Endothelial cell of coronary artery (primary cell): ENCODE results near the gene TMEM161A. TPM values are rescaled to one million over a fixed set of nuclear protein-coding genes. Genes with fewer than 3 reads are reported as not detected.

ENCODE experiments used
- total RNA-seq: library from RNA; depleted of rRNA; stranded (reverse); fragments of >200 nt; gene quantifications from 2 replicates; pipeline ENCODE4 v1.2.3, GENCODE V29; 2014

The TMEM161A gene
- 18.4 and 27.2 TPM in 2 replicates for total RNA-seq

GRCh38 chr19:19138109-19138981, at the start of gene TMEM161A:
Gene TMEM161A (minus strand): TSS chr19:19138478. CDS start chr19:19138428, 50 bp downstream.

GRCh38 chr19:19170053-19170872, 32.0 kb upstream of the TMEM161A start, which contains the start of gene MEF2B:
Gene MEF2B (minus strand): TSS chr19:19170263. CDS start chr19:19150735, 19,528 bp downstream.

Other genes starting within 250 kb of the TMEM161A start
- gene CERS1, start 242.3 kb downstream of the TMEM161A start, total RNA-seq = 3.2 and 4.5 TPM in 2 replicates
- 172 and 214 TPM in 2 replicates for gene COPE, start 219.1 kb downstream of the TMEM161A start, total RNA-seq
- 56.5 and 68.6 TPM in 2 replicates for gene DDX49, start 218.8 kb downstream of the TMEM161A start, total RNA-seq
- gene HOMER3, start 197.3 kb downstream of the TMEM161A start, total RNA-seq = 120 and 160 TPM in 2 replicates
- 17.4 and 25.4 TPM in 2 replicates for gene SUGP2, start 105.0 kb downstream of the TMEM161A start, total RNA-seq
- 52.1 and 62.9 TPM in 2 replicates for gene ARMC6, start 104.9 kb downstream of the TMEM161A start, total RNA-seq
- gene SLC25A42, start 74.5 kb downstream of the TMEM161A start, total RNA-seq = 2.8 and 3.7 TPM in 2 replicates
- 0.09 TPM in 1 of 2 replicates, not detected in the other for gene MEF2B, start 31.8 kb upstream of the TMEM161A start, total RNA-seq
- 17.1 and 22.0 TPM in 2 replicates for gene BORCS8, start 53.7 kb upstream of the TMEM161A start, total RNA-seq
- 72.8 and 83.6 TPM in 2 replicates for gene RFXANK, start 53.8 kb upstream of the TMEM161A start, total RNA-seq
- gene NR2C2AP, start 64.9 kb upstream of the TMEM161A start, total RNA-seq = 9.9 and 10.3 TPM in 2 replicates
- not detected in 2 replicates for gene NCAN, start 73.5 kb upstream of the TMEM161A start, total RNA-seq
- 0.09 and 0.19 TPM in 2 replicates for gene TM6SF2, start 134.8 kb upstream of the TMEM161A start, total RNA-seq
- 29.1 and 31.2 TPM in 2 replicates for gene SUGP1, start 182.0 kb upstream of the TMEM161A start, total RNA-seq
- gene MAU2, start 182.4 kb upstream of the TMEM161A start, total RNA-seq = 21.3 and 31.1 TPM in 2 replicates